Measurements from ENCODE around the gene SDK1.

SDK1 gene

GRCh38 chr7:4147926-4148620 lies 847.0 kb downstream of the SDK1 start:
- TF ChIP-seq CTCF (IDR thresholded peaks at IDR 0.05; ENCODE audit: low read depth, low read length), result no peak
- H3K36me3 ChIP-seq, result no peaks in the 10 kb centered on the region; the same call in 1 of the 2 replicates
- no peak overlapping the region for H3K4me3 ChIP-seq (ENCODE audit: low read depth, low read length)
- DNase-seq, result no peak
- H3K27ac ChIP-seq, result no peak overlapping the region
- H3K9me3 ChIP-seq (ENCODE audit: severe bottlenecking), result no peaks in the 10 kb centered on the region
- H3K27me3 ChIP-seq (ENCODE audit: insufficient read depth, low read depth, severe bottlenecking), result no peaks in the 10 kb centered on the region

GRCh38 chr7:4149236-4149635 lies 848.2 kb downstream of the SDK1 start:
- no peak for DNase-seq
- TF ChIP-seq CTCF (IDR thresholded peaks at IDR 0.05; ENCODE audit: low read depth, low read length), result no peak

GRCh38 chr7:4149645-4150044 lies 848.6 kb downstream of the SDK1 start:
- H3K36me3 ChIP-seq, result no peaks in the 10 kb centered on the region; the same call in 1 of the 2 replicates
- DNase-seq, result no peak
- H3K27me3 ChIP-seq (ENCODE audit: insufficient read depth, low read depth, severe bottlenecking), result no peaks in the 10 kb centered on the region
- TF ChIP-seq CTCF (IDR thresholded peaks at IDR 0.05; ENCODE audit: low read depth, low read length), result no peak
- H3K9me3 ChIP-seq (ENCODE audit: severe bottlenecking), result no peaks in the 10 kb centered on the region
- H3K4me3 ChIP-seq (ENCODE audit: low read depth, low read length), result no peak overlapping the region
- no peak overlapping the region for H3K27ac ChIP-seq

More at GRCh38 chr7:4149236-4149635, 848.2 kb downstream of the SDK1 start:
- Histone ChIP-seq H3K9me3 (ENCODE audit: severe bottlenecking) (no peaks in the 10 kb centered on the region), H3K36me3 (no peaks in the 10 kb centered on the region; the same call in 1 of the 2 replicates), H3K4me3 (ENCODE audit: low read depth, low read length) (no peak overlapping the region), H3K27ac (no peak overlapping the region), H3K27me3 (ENCODE audit: insufficient read depth, low read depth, severe bottlenecking) (no peaks in the 10 kb centered on the region)

- no peak for DNase-seq
- Histone ChIP-seq H3K4me3 (ENCODE audit: low read depth, low read length) (no peak overlapping the region), H3K9me3 (ENCODE audit: severe bottlenecking) (no peaks in the 10 kb centered on the region), H3K36me3 (no peaks in the 10 kb centered on the region; the same call in 1 of the 2 replicates), H3K27me3 (ENCODE audit: insufficient read depth, low read depth, severe bottlenecking) (no peaks in the 10 kb centered on the region), H3K27ac (no peak overlapping the region)
- no peak for TF ChIP-seq CTCF (IDR thresholded peaks at IDR 0.05; ENCODE audit: low read depth, low read length)
Observed at GRCh38 chr7:4150731-4151130, 849.7 kb downstream of the SDK1 start.

- H3K9me3 ChIP-seq (ENCODE audit: severe bottlenecking), result no peaks in the 10 kb centered on the region
- no peaks in the 10 kb centered on the region; the same call in 1 of the 2 replicates for H3K36me3 ChIP-seq
- no peak for DNase-seq
- H3K27me3 ChIP-seq (ENCODE audit: insufficient read depth, low read depth, severe bottlenecking), result no peaks in the 10 kb centered on the region
- no peak overlapping the region for H3K27ac ChIP-seq
- H3K4me3 ChIP-seq (ENCODE audit: low read depth, low read length), result no peak overlapping the region
- TF ChIP-seq CTCF (IDR thresholded peaks at IDR 0.05; ENCODE audit: low read depth, low read length), result no peak
Observed at GRCh38 chr7:4151524-4151923, 850.5 kb downstream of the SDK1 start.
